AG20443 (cell line): Measurements from ENCODE around the gene RAD9A.
A peak's percentile ranks its signal among the peaks of the same experiment; 100 is the strongest.

Experiments
- DNase-seq: peaks from one replicate; pipeline ENCODE4 v3.0.0; 2012; ENCODE audit warnings: low spot score, mixed read lengths

Gene RAD9A

GRCh38 chr11:67391304-67392182 is at the start of gene RAD9A:
TSS of gene RAD9A (plus strand) at chr11:67391986. CDS start at chr11:67392045, 59 bp downstream.
- DNase-seq, result peak; percentile 98

DNA sequence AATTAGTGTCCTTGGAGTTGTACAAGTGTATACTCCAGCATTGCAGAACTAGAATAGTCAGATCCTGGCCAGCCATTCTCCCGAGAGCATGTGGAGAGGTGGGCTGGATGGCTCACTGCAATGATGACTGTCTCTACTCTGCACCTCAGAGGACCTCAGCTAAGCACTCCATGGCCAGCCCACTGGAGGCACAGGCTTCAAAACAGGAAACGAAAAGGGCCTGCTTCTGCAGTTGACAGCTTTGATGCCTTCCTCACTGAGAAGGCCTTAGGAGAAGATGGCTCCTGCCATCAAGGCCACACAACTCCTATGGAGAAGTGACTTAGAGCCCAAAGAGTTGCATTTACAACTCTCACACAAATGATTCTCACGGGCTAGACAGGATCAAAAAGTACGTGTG is 47.5 kb upstream of the RAD9A start:
- no peak for DNase-seq

GRCh38 chr11:67345247-67345919 is 46.4 kb upstream of the RAD9A start:
- no peak for DNase-seq

DNA sequence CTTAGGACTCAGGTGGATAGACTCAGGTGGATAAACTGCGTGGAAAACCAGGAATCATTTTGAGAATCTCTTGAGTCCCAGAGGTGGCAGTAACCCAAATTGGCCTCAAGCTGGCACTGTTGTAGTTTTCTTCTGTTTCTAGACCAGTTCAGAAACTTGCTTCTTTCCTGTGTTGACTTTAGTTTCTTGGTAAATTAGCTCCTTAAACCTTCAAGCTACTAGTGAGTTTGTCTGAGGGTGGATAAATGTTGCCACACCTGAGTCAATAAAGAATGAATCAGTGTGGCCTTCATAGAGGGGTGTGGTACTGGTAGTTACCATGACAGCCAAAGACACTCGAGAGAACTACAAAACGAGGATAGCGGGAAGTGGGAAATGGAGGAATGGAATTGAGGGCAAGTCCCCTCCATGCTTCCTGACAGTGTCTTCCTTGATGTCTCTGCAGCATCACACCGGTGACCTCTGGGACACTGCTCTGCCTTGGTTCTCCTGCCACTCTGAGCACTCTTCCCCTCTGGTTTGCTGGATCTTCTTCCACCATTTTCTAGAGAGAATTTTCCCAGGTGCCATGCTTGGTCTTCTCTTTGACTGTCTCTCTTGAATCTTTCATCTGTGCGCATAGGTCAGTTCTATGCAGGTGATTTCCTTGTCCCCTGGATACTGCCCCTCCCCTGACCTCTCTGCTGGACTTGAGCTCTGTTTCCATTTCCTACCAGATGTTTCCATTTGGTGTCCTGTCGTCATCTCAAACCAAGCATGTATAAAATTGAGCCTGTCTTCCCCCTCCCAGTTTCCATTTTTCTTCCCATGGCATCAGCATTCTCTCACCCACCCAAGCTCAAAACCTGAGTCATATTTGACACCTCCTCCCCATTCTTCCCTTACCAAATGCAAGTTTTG is 45.6 kb upstream of the RAD9A start:
- peak; percentile 58 for DNase-seq

DNA sequence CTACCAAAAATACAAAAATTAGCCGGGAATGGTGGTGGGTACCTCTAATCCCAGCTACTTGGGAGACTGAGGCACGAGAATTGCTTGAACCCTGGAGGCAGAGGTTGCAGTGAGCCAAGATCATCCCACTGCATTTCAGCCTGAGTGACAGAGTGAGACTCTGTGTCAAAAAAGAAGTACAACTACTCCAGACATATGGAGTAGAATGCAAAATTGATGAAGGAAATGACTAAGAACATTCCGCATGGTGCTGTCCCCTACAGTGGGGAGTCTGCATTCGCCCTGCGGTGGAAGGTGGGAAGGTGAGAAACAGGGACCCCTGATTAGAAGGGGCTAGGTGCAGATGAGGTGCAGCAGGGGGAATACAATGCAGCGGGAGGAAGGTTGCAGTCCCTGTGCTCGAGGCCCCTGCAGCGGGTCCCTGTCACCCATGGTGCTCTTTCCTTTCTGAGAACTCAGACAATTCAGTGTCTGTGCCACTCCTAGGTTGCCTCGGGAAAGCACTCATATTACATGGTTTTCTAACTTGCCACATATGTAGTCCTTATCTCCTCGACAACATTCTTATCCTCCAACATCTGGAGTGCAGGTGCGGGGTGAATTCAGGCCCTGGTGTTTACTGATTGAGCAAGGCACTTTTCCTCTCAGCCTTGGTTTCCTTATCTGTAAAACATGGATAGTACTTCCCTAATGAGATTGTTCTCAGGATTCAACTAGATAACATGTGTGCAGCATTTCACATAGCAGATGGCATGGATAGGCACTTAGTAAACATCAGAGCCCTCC is 43.6 kb upstream of the RAD9A start:
- DNase-seq, result peak; percentile 14

- DNase-seq, result peak; percentile 10
These were observed 42.8 kb upstream of the RAD9A start for GRCh38 chr11:67349036-67349435.

GRCh38 chr11:67349457-67349856 is 42.3 kb upstream of the RAD9A start:
- DNase-seq, result peak; percentile 4

DNA sequence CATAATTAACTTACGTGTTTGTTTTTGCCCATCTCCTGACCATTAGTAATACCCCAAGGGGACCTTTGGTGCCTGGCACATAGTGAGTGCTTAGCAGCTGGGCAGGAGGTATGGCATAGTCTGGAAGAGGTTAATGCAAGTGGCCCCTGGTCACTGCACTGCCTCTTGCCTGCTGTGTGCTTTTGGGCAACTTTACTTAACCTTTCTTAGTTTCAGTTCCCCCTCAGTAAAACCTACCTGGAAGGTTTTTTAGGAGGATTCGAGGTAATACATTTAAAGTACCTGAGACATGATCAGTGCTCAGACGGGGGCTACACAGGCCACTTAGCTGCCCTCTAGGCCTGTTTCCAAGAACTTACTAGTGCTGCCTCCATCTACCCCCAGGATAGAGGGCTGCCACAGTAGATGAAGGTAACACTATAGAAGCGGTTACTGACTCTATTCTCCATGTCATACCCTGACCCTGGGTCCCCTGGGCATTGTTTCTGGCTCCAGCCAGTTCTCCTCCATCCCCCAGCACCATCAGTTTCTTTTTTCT is 41.8 kb upstream of the RAD9A start:
- no peak for DNase-seq

DNA sequence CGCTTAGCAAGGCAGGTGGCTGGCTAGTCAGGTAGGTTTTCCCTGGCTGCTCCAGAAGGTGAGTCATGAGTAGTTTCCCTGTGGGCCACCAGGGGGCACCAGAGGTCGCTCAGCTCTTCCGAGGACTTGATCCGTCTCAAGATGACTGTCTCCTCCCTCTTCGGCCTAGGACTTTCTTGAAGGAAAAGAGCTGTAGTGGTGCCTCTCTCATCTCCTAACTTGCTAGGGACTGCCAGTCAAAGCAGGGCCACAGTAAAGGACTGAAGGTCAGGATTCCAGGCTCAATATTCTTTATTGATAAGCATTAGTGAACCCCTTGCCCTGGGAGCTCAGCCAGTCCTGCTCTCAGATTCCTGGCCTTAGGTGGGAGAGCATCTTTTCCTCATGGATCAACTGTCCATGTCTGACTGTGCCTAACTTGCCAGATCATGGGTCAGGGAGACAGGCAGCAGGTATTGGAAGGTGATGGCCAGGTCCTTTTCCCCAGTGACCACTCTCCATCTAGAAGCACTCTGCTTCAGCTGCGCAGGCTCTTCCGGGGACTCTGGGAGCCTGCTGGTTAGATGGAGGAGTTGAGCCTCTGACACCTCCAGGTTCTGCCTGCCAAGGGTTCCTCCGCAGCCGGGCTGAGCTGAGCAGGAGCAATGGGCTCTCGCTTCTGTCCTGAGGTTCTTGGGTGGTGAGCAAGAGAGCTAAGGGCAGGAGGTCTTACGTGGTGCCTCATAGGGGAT is 40.3 kb upstream of the RAD9A start:
- DNase-seq, result peak; percentile 86

- DNase-seq, result peak; percentile 29
These were observed 39.1 kb upstream of the RAD9A start for GRCh38 chr11:67352546-67353316.

- peak; percentile 96 for DNase-seq
These were observed 38.3 kb upstream of the RAD9A start, which contains the start of gene POLD4 for GRCh38 chr11:67353317-67354074. TSS of gene POLD4 (minus strand) at chr11:67353546. CDS start at chr11:67353399, 147 bp downstream.

- DNase-seq, result peak; percentile 91
These were observed 37.4 kb upstream of the RAD9A start for GRCh38 chr11:67354075-67355022.

DNA sequence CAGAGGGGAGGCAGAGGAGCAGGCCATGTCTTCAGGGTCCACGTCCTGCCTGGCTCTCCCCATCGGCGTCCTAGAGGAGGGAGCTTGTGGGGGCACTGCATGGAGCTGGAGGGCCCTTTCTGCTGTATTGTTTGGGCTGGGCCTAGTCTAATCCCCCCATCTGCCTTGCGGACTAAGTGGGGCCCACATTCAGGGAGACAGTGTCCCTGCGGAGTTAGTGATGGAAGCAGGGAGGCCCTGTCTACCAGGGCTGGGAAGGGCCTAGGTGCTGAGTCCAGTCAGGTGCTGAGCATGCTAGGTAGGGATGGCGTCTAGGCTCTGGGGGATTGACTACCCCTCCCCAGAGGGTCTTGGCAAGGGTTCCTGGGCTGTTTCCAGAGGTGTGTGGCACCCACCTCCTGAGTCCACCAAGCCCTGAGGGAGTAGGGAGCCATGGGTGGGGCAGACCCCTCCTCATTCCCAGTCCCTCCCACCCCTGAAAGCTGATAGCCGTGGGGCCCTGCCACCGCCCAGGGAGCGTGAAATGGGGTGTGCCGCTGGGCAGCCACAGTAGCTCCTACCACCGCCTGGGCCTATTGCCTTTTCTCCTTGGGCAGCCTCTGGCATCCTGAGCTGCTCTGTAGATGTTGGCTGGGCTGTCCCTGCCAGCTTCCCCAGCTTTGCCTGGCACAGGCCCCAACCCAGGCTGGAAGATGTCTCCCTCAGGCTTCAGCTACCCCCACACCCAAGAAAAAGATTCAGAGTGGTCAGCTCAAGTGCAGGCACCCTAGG is 36.6 kb upstream of the RAD9A start:
- peak; percentile 11 for DNase-seq

DNA sequence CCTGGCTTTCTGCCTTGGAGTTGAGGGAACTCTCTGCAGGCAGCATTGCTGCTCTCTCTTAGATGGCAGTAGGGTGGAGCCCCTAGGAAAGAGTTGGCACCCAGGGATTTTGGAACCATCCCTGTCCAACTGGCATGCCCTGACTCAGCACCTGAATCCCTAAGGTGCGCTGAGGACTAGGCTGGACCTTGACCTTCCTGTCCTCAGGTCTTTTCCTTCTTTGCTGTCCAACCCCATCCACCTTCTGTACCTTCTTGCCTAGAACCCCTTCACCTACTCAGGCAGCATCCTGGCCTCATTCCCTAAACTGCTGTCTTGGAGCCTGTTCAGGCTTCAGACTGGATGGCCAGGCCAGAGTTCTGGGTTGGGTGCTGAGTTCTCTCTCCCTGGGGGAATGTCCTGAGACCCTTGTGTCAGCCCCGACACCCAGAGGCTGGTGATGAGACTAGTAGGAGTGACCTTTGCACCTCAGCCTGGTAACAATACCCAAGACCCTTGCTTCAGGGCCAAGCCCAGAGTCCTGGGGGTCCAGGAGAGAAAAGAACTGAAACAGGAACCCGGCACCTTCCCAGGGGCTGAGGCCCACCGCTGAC is 35.9 kb upstream of the RAD9A start:
- peak; percentile 2 for DNase-seq

DNA sequence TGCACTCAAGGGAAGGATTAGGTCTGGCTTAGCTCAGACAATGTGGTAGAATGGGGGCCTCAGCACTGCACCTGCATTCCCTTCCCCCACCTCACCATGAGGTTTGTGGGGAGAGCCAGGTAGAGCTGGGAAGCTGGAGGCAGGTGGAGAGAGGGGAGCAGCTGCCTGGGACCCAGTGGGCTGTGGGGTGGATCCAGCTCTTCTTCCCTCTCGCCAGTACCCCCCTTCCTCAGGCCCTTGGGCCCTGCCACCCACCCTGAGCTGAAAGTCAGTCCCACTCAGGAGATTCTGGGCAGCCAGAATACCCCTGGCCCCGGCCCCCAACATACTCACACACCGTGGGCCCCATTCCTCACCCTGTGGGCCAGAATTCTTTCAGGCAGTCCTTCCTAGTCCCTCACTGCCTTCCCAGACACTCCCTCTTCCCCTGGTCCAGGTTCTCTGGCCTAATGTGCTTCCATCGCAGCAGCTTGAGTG is 35.4 kb upstream of the RAD9A start:
- DNase-seq, result no peak

- peak; percentile 74 for DNase-seq
These were observed 34.8 kb upstream of the RAD9A start for GRCh38 chr11:67356864-67357561.
